Smooth muscle cell (in vitro differentiated cells): Measurements from ENCODE around the gene CLDN11. TPM values are rescaled to one million over a fixed set of nuclear protein-coding genes. Genes with fewer than 3 reads are reported as not detected.

Experiments
- DNase-seq: peaks from one replicate; lab custom pipeline; 2025; ENCODE audit not compliant: unreplicated experiment; lab: John Stamatoyannopoulos, UW
- H2AFZ ChIP-seq: fragments of 200-600 bp; sonication (generic); 2 replicates; pipeline ENCODE4 v1.6.0; 2016; ENCODE audit warnings: antibody characterized with exemption, low read depth, mild to moderate bottlenecking
- H3F3A ChIP-seq: fragments of 200-600 bp; sonication (generic); 2 replicates; pipeline ENCODE4 v1.6.0; 2017; ENCODE audit warnings: antibody characterized with exemption, low read depth
- H3K27ac ChIP-seq: fragments of 200-600 bp; sonication (generic); 2 replicates; pipeline ENCODE4 v1.5.1; 2016; ENCODE audit warnings: low read depth, mild to moderate bottlenecking
- H3K27me3 ChIP-seq: fragments of 200-600 bp; sonication (generic); 2 replicates; pipeline ENCODE4 v1.6.1; 2016; ENCODE audit warnings: low read depth, mild to moderate bottlenecking
- H3K36me3 ChIP-seq: fragments of 200-600 bp; sonication (generic); 2 replicates; pipeline ENCODE4 v1.5.1; 2016; ENCODE audit warnings: low read depth
- H3K4me1 ChIP-seq: fragments of 200-600 bp; sonication (generic); 2 replicates; pipeline ENCODE4 v1.5.1; 2016; ENCODE audit warnings: low read depth
- H3K4me2 ChIP-seq: fragments of 200-600 bp; sonication (generic); 2 replicates; pipeline ENCODE4 v1.6.0; 2016; ENCODE audit warnings: mild to moderate bottlenecking
- H3K4me3 ChIP-seq: fragments of 200-600 bp; sonication (generic); 2 replicates; pipeline ENCODE4 v1.5.1; 2016; ENCODE audit warnings: mild to moderate bottlenecking
- H3K79me2 ChIP-seq: fragments of 200-600 bp; sonication (generic); 2 replicates; pipeline ENCODE4 v1.6.0; 2016; ENCODE audit warnings: low read depth, mild to moderate bottlenecking
- H3K9ac ChIP-seq: fragments of 200-600 bp; sonication (generic); 2 replicates; pipeline ENCODE4 v1.6.0; 2016; ENCODE audit warnings: low read depth
- H3K9me3 ChIP-seq: fragments of 200-600 bp; sonication (generic); replicated peaks from 2 replicates; pipeline ENCODE4 v1.5.1; 2016; ENCODE audit warnings: low read depth
- H4K20me1 ChIP-seq: fragments of 200-600 bp; sonication (generic); 2 replicates; pipeline ENCODE4 v1.6.0; 2016; ENCODE audit warnings: low read depth
- CTCF ChIP-seq: fragments of 200-600 bp; sonication (generic); IDR thresholded peaks from 2 replicates; pipeline ENCODE4 v1.5.1; 2017; ENCODE audit warnings: borderline replicate concordance, mild to moderate bottlenecking, antibody characterized with exemption; ENCODE audit not compliant: insufficient read depth, poor library complexity, severe bottlenecking
- WGBS: methylation state at CpG from one replicate; pipeline ENCODE4 v1.1.7; 2016; ENCODE audit warnings: low lambda C conversion rate; 5-methylcytosine and 5-hydroxymethylcytosine counted together
- polyA plus RNA-seq: library from polyadenylated mRNA; unstranded; fragments of >200 nt; fragmentation: Nextera tagmentation; extraction: Ambion mirVana; gene quantifications from 2 replicates; pipeline ENCODE4 v1.2.1, GENCODE V29; 2016
- total RNA-seq: library from RNA; depleted of rRNA; stranded (reverse); fragments of >200 nt; gene quantifications from 2 replicates; pipeline ENCODE4 v1.2.3, GENCODE V29; 2014

CLDN11 gene
- total and polyA plus RNA-seq, 2 experiments from 2014 or later: 1.0 to 4.2 TPM

- Histone ChIP-seq H3K27me3 (no peaks in the 10 kb centered on the region), H2AFZ (no peak overlapping the region), H3K79me2 (peaks cover 91% of the 10 kb centered on the region), H3K36me3 (peaks cover 54% of the 10 kb centered on the region), H3K27ac (peak overlapping the region; percentile 70), H3F3A (peaks cover 15% of the 10 kb centered on the region), H3K4me2 (peak overlapping the region; percentile 1), H3K9me3 (no peaks in the 10 kb centered on the region), H3K4me3 (no peak overlapping the region), H3K9ac (no peak overlapping the region), H4K20me1 (peaks cover 98% of the 10 kb centered on the region), H3K4me1 (no peaks in the 10 kb centered on the region)
- 56% methylated on average over 1 of the region's 1 CpG for WGBS
- no peak for TF ChIP-seq CTCF
- no peak for DNase-seq
Observed at GRCh38 chr3:170383567-170383966, 35.1 kb upstream of the CLDN11 start.

GRCh38 chr3:170386468-170386867, 32.2 kb upstream of the CLDN11 start:
- H3K79me2 ChIP-seq: peaks cover 91% of the 10 kb centered on the region
- H3K27me3 ChIP-seq: no peaks in the 10 kb centered on the region
- peaks cover 98% of the 10 kb centered on the region for H4K20me1 ChIP-seq
- H3K9ac ChIP-seq: no peak overlapping the region
- H3K4me1 ChIP-seq: no peaks in the 10 kb centered on the region
- peaks cover 14% of the 10 kb centered on the region for H3F3A ChIP-seq
- peaks cover 52% of the 10 kb centered on the region for H3K36me3 ChIP-seq
- H2AFZ ChIP-seq: no peak overlapping the region
- no peak overlapping the region for H3K4me2 ChIP-seq
- H3K9me3 ChIP-seq: no peaks in the 10 kb centered on the region
- no peak for TF ChIP-seq CTCF
- WGBS: 94% methylated on average over 3 of the region's 3 CpGs
- DNase-seq: no peak
- H3K4me3 ChIP-seq: no peak overlapping the region
- H3K27ac ChIP-seq: no peak overlapping the region

GRCh38 chr3:170387950-170388349, 30.7 kb upstream of the CLDN11 start:
- Histone ChIP-seq H3K4me1 (no peaks in the 10 kb centered on the region), H2AFZ (no peak overlapping the region), H3K4me2 (no peak overlapping the region), H3K9me3 (no peaks in the 10 kb centered on the region), H3K9ac (no peak overlapping the region), H3K79me2 (peaks cover 91% of the 10 kb centered on the region), H3K36me3 (peaks cover 63% of the 10 kb centered on the region), H3K27me3 (no peaks in the 10 kb centered on the region), H3K4me3 (no peak overlapping the region), H4K20me1 (peaks cover 98% of the 10 kb centered on the region), H3F3A (peaks cover 15% of the 10 kb centered on the region), H3K27ac (no peak overlapping the region)
- DNase-seq: no peak
- TF ChIP-seq CTCF: peak; percentile 3

- Histone ChIP-seq H3F3A (peaks cover 15% of the 10 kb centered on the region), H4K20me1 (peaks cover 98% of the 10 kb centered on the region), H3K36me3 (peaks cover 47% of the 10 kb centered on the region), H3K9ac (no peak overlapping the region), H3K79me2 (peaks cover 83% of the 10 kb centered on the region), H3K9me3 (no peaks in the 10 kb centered on the region), H3K27me3 (no peaks in the 10 kb centered on the region), H3K27ac (no peak overlapping the region), H3K4me2 (no peak overlapping the region), H3K4me3 (no peak overlapping the region), H3K4me1 (no peaks in the 10 kb centered on the region), H2AFZ (no peak overlapping the region)
- TF ChIP-seq CTCF: no peak
- no peak for DNase-seq
- 98% methylated on average over 4 of the region's 4 CpGs for WGBS
Observed at GRCh38 chr3:170391108-170391507, 27.6 kb upstream of the CLDN11 start.
